GM19035 (cell line): Measurements from ENCODE around the gene SHD.
"Not testable (repeated sequence)": the region's sequence is repeated elsewhere in the genome, so short reads cannot be mapped to it uniquely, and the experiment has no call there.

Source experiments
- ATAC-seq: cut with Tn5 transposase; IDR thresholded peaks from one replicate; pipeline ENCODE4 v1.9.1; 2021; ENCODE audit not compliant: unreplicated experiment

Gene SHD, protein sequence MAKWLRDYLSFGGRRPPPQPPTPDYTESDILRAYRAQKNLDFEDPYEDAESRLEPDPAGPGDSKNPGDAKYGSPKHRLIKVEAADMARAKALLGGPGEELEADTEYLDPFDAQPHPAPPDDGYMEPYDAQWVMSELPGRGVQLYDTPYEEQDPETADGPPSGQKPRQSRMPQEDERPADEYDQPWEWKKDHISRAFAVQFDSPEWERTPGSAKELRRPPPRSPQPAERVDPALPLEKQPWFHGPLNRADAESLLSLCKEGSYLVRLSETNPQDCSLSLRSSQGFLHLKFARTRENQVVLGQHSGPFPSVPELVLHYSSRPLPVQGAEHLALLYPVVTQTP

DNA sequence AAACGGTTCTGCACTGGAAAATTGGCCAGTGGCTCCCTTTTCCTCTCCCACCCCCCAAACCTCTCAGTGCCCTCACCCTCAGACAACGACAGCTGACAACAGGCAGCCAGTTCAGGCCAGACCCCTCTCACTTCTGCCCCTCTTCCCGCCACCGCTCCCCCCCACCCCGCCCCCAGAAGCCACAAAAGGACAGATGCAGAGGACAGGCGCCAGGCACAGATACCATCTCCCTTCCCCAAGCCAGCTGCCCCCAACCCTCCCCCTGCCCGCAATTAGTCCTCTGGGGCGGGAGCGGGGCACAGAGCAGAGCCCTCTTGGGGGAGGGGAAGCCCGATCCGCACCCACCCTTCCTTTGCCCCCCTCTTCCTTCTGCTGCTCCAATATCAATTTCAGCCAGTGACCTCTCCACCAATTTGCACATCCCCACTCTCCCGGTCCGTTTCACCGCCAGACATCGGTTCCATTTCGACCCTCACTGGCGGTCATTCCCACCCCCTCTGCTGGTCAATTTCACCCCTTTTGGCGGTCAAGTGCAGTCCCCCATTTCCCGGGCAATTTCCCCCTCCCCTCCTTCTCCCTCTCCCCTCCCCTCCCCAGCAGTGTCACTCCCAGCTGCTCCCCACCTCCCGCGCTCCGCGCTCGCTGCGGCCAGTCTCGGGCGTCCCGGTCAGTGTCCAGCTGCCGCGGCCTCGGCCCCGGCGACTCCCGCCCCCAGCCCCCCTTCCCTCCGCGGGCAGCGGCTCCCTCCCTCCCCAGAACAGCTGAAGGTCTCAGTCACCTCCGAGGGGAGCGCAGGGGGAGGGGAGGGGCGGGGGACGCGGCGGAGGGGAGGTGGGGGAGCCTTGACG is at the start of gene SHD:
TSS of gene SHD (plus strand) at position 848 of the 848 bp plus-strand sequence. CDS start 798 bp downstream, outside the sequence.
- no peak for ATAC-seq

DNA sequence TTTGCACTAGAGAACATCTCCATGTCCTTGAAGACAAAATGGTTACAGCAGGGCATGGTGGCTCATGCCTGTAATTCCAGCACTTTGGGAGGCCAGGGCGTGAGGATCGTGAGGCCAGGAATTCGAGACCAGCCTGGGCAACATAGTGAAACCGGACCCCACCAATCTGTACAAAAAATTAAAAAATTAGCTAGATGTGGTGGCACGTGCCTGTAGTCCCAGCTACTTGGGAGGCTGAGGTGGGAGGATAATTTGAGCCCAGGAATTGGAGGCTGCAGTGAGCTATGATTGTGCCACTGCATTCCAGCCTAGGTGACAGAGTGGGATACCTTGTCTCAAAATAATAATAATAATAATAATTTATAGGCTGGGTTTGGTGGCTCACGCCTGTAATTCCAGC is 48.8 kb upstream of the SHD start:
- not testable (repeated sequence) for ATAC-seq

DNA sequence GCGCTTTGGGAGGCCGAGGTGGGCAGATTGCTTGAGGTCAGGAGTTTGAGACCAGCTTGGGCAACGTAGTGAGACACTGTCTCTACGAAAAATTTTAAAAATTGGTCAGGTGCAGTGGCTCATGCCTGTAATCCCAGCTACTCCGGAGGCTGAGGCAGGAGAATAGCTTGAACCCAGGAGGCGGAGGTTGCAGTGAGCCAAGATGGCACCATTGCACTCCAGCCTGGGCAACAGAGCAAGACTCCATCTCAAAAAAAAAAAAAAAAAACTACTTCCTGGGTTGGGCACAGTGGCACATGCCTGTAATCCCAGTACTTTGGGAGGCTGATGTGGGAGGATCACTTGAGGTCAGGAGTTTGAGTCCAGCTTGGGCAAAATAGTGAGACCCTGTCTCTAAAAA is 47.5 kb upstream of the SHD start:
- not testable (repeated sequence) for ATAC-seq

DNA sequence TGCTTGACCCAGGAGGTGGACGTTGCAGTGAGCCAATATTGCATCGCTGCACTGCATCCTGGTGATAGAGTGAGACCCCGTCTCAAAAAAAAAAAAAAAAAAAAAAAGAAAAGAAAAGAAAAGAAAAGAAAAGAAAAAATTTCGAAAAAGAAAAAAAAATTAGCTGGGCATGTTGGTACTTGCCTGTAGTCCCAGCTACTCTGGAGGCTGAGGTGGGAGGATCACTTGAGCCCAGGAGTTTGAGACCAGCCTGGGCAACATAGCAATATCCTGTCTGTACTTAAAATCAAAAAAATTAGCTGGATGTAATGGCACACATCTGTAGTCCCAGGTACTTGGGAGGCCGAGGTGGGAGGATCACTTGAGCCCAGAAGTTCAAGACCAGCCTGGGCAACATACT is 46.9 kb upstream of the SHD start:
- not testable (repeated sequence) for ATAC-seq

DNA sequence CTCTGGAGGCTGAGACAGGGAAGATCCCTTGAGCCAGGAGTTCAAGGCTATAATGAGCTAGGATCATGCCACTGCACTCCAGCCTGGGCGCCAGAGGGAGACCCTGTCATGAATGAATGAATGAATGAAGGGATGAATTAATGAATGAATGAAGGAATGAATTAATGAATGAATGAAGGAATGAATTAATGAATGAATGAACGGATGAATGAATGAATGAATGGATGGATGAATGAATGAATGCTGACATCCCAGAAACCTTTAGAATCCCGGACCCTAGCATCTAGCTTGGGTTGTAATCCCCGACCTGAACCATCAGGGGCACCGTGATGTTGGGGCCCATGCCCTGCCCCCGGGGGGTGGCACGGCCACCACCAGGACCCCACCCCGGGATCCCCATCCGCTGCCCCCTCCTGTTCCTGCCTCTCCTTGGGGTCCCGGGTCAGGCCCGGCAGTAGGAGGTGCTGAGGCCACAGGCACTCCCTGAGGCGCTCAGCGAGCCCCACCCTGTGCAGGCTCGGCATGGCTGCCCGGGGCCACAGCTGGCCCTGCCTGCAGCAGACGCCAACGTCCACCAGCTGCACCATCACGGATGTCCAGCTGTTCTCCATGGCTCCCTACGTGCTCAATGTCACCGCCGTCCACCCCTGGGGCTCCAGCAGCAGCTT is 46.3 kb upstream of the SHD start:
- no peak for ATAC-seq

DNA sequence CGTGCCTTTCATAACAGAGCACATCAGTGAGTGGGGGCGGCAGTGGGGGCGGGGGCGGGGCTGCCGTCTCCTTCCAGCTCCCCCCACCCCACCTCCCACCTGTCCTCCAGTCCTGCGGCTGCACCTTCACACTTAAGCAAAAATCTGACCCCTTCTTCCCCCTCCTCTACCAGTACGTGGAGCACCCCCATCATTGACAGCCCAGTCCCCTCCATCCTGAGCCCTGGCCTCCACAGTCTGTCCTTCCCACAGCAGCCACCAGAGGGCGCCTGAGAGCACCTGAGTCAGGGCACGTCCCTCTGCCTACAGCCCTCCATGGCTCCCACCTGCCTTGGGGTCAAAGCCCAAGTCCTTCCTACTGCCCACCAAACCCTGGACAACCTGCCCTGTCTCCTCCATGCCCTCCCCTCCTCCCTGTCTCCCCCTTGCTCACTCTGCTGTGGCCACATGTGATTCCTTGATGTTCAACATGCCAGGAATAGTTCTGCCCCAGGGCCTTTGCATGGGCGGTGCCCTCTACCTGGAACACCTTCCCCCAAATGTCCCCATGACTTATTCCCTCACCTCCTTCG is 45.7 kb upstream of the SHD start:
- ATAC-seq = no peak

DNA sequence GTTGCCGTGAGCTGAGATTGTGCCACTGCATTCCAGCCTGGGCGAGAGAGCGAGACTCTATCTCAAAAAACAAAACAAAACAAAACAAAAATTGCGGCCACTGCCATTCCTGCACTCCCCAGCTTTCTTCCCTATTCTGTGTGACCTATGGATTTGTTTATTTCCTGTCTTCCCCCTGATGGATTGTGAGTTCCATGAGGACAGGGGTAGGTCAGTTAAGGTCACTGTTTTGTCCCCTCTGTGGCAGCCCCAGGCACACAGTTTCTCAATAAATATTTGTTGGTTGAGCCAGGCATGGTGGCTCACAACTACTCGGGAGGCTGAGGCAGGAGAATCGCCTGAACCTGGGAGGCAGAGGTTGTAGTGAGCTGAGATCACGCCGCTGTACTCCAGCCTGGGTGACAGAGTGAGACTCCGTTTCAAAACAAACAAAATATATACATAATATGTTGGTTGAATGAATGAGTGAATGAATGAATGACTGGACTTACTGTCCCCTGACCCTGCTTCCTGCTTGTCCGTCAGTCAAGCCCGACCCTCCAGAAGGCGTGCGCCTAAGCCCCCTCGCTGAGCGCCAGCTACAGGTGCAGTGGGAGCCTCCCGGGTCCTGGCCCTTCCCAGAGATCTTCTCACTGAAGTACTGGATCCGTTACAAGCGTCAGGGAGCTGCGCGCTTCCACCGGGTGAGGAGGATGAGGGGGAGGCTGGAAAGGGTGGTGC is 44.8 kb upstream of the SHD start:
- no peak for ATAC-seq

DNA sequence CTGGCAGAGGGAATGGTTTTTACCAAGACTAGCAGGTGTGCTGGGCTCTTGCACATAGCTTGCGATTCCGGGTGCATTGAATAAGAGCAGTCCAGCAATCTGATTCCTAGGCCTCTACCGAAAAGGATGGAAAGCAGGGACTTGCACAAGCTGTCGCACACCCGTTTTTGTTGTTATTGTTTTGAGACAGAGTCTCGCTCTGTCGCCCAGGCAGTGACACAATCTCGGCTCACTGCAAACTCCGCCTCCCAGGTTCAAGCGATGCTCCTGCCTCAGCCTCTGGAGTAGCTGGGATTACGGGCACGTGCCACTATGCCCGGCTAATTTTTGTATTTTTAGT is 44.2 kb upstream of the SHD start:
- no peak for ATAC-seq

DNA sequence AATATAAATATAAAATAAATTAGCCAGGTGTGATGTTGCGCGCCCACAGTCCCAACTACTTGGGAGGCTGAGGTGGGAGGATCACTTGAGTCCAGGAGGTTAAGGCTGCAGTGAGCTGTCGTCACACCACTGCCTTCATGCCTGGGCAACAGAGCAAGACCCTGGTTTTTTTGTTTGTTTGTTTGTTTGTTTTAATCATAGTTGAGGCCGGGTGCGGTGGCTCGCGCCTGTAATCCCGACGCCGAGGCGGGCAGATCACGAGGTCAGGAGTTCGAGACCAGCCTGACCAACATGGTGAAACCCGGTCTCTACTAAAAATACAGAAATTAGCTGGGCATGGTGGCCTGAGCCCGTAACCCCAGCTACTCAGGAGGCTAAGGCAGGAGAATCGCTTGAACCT is 41.6 kb upstream of the SHD start:
- not testable (repeated sequence) for ATAC-seq

DNA sequence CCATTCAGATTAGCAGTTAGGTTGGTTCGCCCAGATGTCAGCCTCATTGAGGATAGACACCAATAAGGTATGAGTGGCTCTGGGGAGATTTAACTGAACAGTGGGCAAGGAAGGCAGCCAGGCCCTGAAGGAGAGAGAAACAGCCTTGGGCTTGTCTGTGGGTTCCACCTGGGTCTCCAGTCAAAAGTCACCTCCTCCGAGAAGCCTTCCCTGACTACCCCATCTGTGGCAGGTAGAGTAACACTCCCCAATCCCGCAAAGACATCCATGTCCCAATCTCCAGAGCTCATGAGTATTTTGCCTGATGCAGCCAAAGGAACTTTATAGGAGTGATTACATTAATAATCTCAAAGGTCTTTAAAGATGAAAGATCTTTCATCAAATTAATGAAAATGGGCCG is 40.2 kb upstream of the SHD start:
- ATAC-seq = no peak

DNA sequence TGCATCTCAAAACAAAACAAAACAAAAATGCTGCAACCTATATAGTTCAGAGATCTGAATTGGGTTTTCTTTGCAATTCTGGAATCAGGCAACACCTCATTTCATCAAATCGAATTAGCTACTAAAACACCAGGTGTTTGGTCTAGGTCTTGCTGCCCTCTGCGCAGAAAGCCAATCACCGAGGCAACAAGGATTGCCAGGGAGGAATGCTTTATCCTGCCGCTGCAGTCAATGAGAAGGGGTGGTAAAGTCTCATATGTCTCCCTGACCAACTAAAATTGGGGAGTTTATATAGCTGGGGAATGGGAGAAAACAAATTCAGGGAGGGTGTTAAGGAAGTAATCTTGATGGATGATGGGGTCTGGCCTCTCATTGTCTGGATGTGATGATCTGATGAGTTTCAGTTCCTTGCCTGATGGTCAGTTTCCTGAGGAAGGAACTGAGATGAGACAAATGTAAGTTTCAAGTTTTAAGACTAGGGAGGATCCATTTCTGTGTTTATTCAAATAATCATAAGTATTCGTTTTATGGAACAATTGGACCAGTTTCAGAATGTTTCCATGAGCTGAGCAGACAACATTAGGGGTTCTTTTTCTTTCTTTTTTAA is 37.1 kb upstream of the SHD start:
- ATAC-seq = no peak

DNA sequence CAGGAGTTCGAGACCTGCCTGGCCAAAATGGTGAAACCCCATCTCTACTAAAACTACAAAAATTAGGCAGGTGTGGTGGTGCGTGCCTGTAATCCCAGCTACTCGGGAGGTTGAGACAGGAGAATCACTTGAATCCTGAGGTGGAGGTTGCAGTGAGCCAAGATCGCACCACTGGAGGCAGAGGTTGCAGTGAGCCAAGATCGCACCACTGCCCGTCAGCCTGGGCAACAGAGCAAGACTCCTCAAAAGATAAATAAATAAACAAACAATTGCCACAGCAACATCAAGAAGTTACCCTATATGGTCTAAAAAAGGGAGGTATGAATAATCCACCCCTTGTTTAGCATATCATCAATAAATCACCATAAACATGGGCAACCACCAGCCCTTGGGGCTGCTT is 33.1 kb upstream of the SHD start:
- ATAC-seq = not testable (repeated sequence)

DNA sequence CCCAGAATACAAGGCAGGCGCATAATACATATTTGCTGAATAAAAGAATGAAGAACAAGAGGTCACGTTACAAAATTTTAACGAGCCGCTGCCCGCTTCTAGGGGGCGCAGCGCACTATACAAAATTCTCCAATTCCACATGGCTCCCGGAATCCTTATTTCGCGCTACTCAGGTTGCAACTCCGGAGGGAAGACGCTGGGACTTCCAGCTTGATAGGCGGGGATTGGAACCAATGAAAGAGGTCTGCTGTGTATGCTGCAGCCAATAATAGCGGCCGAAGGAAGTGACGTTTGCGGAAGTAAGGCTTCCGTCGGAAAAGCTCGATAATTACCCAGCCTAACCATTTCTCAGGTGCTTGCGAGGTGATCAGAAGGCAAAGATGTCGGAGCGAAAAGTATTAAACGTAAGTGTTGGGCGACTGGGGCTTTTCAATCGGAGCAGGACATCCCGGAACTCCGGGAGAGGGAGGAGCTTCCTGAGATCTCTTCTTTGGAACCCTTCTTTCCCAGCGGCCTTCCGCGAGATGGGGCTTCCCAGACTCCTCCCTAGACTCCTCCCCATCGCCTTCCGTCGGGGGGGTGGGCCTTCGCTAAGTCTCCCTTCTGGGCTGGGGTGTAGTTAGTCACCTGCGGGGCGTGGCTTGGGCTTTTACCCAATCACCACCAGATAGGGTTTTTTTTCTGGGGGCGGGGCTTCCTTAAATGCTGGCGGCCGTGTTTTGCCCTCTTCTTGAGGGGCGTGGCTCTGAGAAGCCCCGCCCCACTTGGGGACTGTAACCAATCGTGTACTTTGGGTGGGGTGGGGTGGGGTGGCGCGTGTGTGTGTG is 32.1 kb upstream of the SHD start, which contains the start of gene YJU2:
TSS of gene YJU2 (plus strand) at position 314 of the 827 bp plus-strand sequence. CDS start at position 381, 67 bp downstream.
- peak; percentile 89 for ATAC-seq

DNA sequence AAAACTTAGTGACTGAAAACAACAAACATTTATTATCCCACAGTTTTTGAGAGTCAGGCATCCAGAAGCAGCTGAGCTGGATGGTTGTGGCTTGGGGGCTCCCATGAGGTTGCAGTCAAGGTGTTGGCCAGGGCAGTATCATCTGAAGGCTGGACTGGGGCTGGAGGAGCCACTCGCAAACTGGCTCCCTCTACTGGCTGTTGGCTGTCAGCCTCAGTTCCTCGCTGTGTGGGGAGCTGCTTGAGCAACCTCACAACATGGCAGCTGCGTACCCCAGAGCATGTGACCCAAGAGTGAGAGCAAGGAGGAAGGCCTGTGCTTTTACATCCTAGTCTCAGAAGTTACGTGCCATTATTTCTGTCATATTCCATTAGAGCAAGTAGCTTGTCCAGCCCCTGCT is 22.5 kb upstream of the SHD start:
- no peak for ATAC-seq

DNA sequence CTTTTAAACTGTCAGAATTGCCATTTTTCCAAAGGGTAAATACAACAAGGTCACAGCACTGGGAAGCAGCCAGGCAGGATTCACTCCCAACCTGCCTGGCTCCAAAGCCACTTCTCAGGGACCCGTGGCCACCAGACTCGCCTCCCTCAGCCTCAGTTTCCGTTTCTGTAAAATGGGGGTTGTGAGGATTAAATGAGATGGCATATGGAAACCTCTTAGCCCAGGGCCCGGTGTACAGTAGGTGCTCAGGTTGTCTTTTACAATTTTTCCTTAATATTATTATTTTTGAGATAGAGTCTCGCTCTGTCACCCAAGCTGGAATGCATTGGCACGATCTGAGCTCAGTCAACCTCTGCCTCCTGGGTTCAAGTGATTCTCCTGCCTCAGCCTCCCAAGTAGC is 22.0 kb upstream of the SHD start:
- ATAC-seq = no peak

DNA sequence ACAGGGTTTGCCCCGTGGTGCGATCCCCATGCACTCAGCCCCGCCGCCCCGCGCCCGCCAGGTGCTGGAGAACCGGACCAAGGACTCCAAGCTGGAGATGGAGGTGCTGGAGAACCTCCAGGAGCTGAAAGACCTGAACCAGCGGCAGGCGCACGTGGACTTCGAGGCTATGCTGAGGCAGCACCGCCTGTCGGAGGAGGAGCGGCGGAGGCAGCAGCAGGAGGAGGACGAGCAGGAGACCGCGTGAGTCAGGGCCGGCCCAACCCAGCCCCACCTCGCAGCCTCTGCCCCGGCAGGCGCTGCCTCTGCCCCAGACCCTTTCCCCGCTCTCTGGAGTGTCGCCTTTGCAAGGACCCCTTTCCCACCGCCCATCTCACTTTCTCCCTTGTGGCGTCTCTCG is 20.9 kb upstream of the SHD start:
- ATAC-seq = no peak

DNA sequence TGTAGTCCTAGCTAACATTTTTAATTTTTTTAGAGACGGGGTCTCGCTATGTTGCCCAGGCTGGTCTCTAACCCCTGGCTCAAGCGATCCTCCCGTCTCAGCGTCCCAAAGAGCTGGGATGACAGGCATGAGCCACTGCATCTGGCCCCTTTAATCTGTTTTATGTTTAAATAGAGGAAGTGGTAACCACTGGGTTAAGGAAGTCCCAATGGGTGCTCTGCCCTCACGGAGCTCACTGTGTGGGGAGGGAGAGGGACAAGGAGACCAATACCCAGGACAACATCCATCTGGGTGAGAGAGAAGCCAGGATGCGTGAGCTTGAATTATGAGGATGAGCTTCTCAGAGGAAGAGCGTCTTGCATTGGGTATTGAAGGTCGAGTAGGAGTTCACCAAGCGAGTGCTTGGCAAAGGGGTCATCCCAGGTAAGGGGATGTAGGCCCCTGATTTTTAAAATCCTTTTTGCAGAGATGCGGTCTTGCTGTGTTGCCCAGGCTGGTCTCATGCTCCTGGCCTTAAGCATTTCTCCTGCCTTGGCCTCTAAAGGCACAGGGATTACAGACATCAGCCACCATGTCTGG is 18.4 kb upstream of the SHD start:
- no peak for ATAC-seq

DNA sequence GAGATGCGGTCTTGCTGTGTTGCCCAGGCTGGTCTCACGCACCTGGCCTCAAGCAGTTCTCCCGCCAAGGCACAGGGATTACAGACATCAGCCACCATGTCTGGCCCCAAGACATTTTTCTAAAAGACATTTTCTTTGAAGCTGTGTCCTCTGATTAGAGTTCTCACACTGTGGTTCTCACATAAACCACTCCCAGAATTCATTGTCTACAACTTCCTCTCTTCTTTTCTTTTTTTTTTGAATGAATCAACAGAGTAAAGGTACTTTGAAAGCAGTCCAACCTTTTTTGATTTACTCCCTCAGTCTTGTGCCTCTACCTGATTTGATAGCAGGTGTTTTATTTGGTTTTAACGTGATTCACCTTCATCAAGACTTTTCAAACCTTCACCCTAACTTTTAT is 14.3 kb upstream of the SHD start:
- no peak for ATAC-seq
